Esophagus mucosa (tissue), 1 donor: ENCODE results near the gene NOPCHAP1. TPM values are rescaled to one million over a fixed set of nuclear protein-coding genes. Genes with fewer than 3 reads are reported as not detected.
"Not testable (repeated sequence)": the region's sequence is repeated elsewhere in the genome, so short reads cannot be mapped to it uniquely, and the experiment has no call there.

Experiments
- ATAC-seq: fragments of 200-7000 bp; cut with Tn5 transposase; one replicate; pipeline ENCODE4 v1.9.1; 2020
- total RNA-seq: library from RNA; stranded (reverse); gene quantifications from one replicate; pipeline ENCODE4 v1.2.4, GENCODE V29; 2023
- donor health status: DM: yes; HTN: yes; CAD: no.

NOPCHAP1 gene, protein sequence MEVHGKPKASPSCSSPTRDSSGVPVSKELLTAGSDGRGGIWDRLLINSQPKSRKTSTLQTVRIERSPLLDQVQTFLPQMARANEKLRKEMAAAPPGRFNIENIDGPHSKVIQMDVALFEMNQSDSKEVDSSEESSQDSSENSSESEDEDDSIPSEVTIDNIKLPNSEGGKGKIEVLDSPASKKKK
- total RNA-seq = 16.0 TPM

DNA sequence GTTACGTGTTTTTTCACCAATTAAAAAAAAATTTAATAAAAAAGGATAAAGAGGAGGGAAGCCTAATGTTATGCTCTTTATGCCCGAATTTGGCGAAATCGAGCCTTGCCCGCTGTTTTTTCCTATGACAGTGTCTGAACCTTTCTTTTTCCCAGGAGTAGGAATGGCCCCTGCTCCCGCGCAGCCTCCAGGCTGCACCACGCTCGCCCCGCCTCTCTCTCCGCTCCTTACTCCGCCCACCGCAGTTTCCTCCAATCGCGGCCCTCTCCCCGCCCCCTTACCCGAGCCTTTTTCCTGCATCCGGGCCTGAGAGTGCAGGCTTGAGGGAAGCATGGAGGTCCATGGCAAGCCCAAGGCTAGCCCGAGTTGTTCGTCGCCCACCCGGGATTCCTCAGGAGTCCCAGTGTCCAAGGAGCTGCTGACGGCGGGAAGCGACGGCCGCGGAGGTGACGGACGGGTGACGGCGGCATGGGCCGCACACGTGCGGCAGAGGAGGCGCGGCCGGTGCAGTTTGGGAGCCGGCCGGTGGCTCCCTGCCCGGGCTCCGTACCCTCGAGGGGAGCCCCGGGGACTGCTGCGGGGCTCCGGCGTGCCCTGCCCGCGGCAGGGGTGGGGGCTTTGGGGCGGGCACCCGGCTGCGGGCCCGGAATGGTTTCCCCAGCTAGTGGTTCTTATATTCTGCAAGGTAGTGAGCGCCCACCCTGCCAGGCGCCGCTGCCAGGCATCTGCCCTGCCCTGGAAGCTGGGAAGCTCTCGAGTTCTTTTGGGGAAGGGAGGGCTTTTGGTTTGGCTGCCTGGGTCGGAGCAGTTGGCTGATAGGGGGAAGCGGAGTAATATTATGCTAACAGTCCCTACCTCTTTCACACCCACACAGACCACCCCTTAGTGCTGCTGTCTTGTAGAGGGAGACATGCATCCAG, at the start of gene NOPCHAP1:
Gene NOPCHAP1 (plus strand): TSS at position 295 of the 920 bp plus-strand sequence. CDS start 37 bp downstream, at position 332.
- ATAC-seq = peak; percentile 99

DNA sequence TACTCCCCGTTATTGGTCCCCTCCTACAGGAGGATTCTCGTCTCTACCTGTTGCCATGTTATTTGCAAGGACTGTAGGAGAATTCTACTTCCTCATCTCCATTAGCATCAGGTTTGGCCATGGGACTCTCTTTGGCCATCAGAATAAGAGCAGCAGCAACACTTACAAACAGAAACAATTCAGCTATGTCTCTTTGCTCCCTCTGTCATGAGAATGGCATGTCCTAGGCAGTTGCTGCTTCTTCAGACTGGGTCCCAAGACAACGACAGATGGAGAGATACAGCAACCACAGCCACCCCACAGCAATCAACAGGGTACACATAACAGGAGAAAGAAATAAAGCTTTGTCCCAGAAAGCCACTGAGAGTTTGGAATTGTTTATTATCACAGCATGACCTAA, 47.7 kb upstream of the NOPCHAP1 start:
- ATAC-seq = no peak

DNA sequence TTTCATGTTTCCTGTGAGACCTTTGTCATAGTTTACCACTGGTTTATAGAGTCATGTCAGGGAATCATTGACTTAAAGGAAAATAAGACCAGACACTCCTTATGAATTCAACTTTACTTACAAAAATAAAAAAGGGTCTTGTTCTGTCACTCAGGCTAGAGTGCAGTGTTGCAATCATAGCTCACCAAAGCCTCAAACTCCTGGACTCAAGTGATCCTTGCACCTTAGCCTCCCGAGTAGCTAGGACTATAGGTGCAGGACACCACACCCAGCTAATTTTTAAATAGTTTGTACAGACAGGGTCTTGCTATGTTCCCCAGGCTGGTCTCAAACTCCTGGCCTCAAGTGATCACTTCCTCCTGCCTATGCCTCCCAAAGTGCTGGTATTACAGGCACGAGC, 47.0 kb upstream of the NOPCHAP1 start:
- no peak for ATAC-seq

DNA sequence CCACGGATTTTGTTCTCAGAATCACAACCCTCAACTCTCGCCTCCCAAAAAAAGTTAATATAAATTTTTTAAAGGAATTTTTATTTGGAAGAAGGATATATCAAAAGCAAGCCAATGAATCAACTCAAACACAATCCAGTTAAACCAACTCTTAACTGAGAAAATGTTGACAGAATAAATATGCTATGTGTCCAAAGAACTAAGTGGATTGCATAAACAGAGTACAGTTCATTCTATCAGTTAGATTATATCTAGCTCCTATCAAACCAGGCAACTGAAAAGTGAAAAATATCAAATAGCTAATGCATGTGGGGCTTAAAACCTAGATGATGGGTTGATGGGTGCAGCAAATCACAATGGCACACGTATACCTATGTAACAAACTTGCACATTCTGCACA, 44.7 kb upstream of the NOPCHAP1 start:
- ATAC-seq = no peak

DNA sequence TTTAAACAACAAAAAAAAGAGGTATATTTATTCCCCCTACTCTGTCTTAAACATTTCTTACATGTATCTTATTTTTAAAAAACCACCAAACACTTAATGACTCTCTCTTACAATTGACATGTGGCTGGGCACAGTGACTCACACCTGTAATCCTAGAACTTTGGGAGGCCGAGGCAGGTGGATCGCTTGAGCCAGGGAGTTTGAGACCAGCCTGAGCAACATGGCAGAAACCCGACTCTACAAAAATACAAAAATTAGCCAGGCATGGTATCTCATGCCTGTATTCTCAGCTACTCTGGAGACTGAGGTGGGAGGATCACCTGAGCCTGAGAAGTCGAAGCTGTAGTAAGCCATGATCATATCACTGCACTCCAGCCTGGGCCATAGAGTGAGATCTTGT, 44.0 kb upstream of the NOPCHAP1 start:
- no peak for ATAC-seq

DNA sequence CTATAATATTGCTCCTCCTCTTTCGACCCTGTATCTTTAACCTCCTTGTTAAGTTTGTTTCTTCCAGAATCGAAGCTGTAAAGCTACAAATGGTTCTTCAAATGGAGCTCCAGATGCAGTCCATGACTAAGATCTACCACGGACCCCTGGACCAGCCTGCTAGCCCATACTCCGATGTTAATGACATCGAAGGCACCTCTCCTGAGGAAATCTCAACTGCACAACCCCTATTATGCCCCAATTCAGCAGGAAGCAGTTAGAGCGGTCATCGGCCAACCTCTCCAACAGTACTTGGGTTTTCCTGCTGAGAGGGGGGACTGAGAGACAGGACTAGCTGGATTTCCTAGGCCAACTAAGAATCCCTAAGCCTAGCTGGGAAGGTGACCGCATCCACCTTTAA, 42.7 kb upstream of the NOPCHAP1 start:
- not testable (repeated sequence) for ATAC-seq

DNA sequence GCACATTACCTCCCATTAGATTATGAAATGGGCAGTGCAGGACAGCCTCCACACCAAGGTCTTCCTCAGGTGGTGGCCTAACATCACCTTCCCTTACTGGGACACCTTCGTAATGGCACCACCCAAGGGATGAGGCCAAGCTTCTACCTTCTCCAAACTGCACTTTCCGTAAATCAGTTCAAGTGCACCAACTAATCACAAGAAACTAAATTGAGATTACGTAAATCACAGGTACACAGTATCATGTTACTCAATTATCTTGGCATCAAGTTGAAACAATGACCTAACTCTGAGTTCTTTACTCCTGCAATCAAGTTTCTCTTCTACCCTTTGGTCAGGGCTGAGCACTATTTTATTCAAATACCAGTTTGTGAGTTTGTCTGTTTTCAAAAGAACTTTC, 41.9 kb upstream of the NOPCHAP1 start:
- no peak for ATAC-seq

DNA sequence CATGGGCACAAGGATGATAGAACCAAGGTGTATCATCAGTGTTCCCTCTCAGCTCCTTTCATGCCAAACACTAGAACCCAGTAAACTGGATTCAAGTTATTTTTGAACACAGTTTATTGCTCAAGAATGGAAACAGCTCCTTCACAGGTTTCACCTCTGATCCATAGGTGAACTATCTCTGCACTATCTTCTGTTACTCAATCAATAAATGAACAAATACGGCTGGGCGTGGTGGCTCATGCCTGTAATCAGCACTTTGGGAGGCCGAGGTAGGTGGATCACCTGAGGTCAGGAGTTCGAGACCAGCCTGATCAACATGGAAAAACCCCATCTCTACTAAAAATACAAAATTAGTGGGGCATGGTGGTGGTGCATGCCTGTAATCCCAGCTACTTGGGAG, 37.4 kb upstream of the NOPCHAP1 start:
- not testable (repeated sequence) for ATAC-seq

DNA sequence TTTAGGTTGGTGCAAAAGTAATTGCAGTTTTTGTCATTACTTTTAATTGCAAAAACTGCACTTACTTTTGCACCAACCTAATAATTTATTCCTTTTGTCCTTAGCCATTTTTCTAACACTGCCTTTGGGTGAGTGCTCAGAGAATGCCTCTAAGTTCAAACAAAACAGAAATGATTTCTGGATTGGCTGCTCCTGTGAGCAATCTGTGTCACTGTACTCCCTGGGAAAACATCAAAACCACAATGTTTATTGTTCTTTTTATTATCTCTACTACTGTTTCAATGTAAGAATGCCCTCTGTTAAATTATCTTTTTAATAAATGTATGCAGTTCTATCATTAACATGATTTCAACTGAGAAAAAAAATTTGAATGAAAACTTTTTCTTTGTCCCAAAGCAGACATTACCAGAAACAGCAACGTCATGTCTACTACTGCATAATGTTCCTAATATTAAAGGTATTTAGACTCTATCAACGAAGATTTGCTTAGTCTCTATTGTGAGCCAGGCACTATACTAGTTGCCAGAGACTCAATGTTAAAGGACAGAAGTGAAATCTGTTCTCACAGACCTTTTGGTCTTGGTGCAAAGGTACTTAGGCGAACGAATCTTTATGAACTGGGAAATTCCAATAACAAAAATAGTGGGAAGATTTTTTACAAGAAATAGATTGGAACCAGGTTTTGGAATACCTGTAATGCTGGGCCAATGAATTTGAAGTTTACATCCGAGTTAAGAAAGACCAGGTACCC, 34.2 kb upstream of the NOPCHAP1 start:
- no peak for ATAC-seq

DNA sequence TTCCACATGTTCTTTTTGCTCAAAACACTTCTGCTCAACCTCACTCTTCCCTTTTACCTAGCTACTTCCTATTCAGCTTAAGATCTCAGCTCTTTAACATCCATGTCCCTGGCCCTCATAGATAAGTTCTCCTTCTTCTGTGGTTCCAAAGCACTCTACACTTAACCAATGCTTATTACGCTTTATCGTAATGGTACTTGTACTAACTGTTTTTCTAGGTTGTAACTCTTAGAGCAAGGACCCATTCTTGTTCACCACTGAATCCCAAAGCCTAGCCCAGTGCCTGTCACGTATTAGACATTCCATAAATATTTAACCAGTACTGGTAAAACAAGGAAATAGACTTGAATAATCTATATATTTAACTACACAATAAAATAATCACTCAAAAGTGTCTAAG, 33.3 kb upstream of the NOPCHAP1 start:
- ATAC-seq = no peak

DNA sequence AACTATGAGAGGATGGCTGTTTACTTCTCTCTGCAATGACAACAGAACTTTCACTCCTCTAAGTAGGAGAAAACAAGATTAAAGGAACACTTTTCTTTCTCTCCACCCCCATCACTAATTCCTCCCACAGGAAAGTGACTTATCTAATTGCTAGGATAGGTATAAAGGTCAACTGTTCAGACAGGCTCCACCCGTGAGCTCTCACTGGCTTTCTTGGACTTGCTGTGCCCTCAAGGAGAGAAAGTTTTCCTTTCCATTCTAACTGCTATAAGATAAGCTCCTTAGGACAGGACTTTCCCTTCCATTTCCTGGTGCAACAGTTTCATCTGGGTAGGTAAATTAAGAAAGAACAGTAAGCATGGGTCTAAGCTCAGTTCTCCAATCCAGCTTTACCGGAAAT, 32.8 kb upstream of the NOPCHAP1 start:
- ATAC-seq = no peak

DNA sequence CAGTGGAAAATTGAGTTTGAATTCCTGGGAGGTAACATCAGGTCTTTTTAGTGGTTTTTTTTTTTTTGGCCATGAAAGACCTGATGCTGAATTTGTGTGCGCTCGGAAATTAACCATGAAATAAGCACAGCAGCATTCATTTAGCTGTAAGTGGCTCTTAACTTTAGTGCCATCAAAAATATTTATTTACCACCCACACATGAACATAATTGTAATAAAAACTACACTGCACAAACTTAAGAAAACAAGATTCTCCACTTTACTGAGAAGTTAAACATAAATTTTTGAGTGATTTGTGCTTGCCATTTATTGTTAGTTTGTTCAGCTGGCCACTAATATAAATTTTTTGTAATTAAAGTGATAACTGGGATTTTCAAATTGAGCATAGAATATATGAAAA, 30.4 kb upstream of the NOPCHAP1 start:
- no peak for ATAC-seq

DNA sequence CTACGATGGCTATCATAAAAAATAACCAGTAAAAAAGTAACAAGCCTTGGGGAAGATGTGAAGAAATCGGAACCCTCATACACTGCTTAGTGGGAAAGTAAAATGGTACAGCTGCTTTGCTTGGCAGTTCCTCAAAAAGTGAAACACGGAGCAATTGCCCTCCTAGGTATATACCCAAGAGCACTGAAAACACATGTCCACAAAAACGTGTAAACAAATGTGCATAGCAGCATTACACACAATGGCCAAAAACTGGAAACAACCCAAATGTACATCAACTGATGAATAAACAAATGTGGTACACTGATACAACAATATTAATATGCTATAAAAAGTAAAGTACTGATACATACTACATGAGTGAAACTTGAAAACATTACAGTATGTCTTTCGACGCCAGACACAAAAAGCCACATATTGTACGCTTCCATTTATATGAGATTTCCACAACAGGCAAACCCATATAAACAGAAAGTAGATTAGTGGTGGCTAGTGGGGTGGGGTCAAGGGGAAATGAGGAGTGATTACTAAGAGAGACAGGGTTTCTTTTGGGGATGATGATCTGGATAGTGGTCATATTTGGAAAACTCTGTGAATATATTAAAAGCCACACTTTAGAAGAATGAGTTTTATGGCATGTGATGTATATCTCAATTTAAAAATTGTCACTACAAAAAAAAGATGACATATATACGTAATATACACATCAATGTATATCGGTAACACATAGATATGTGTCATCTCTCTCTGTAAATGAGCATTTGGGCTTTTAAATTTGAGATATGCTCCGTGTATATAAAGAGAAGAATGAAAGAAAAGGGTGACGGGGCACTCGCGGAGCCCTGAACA, 29.0 kb upstream of the NOPCHAP1 start:
- no peak for ATAC-seq

DNA sequence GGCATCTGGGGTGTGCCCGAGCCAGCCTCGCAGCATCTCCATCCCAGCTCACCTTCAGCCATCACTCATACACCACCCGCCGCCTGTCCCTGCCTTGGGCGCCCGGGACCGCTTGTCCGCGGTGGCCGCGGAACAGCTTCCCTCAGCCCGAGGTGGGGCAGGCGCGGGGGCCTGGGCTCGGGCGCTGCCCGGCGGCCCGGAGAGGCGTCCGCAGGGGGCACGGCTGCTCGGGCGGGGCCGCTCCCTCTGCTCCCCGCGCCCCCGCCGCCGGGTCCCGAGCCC, 28.5 kb upstream of the NOPCHAP1 start:
- ATAC-seq = peak; percentile 17

DNA sequence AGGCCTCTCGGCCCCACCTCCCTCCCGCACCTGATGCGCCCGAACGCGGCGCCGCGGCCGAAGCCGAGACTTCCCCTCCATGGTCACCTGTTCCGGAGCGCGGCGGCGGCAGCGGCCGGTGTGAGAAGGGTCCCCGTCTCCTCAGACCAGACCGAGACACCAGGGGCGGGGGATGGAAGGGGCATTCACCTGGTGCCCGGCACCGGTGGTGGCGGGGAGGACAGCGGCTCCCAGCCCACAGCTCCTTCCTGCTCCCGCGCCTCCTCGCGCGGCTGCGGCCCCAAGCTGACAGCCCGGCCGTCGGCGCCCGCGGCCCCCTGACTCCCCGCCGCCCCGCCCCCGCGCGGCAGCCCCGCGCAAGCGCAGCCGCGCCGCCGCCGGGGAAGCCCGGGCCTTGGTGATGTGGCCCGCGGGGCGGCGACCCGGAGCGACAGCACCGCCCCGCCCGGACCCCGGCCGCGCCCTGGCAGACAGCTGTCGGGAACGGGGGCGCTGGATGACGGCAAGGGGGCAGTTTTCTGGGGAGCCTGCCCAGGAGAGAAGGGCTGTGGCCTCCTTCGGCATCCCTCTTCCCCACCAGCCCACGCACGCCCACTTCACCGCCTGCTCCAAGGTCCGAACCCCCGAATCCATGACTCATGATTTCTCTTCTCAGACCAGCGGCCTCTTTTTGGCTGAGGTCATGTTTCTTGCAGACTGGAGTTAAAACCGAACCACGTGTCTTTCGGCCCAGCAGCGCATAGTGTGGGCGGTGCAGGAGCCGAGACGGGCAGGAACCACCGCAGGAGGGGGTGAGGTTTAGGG, 27.9 kb upstream of the NOPCHAP1 start, which contains the start of gene SLC41A2:
Gene SLC41A2 (minus strand): TSS at position 290 of the 804 bp plus-strand sequence. CDS start 29,763 bp downstream, outside the sequence.
- peak; percentile 95 for ATAC-seq

DNA sequence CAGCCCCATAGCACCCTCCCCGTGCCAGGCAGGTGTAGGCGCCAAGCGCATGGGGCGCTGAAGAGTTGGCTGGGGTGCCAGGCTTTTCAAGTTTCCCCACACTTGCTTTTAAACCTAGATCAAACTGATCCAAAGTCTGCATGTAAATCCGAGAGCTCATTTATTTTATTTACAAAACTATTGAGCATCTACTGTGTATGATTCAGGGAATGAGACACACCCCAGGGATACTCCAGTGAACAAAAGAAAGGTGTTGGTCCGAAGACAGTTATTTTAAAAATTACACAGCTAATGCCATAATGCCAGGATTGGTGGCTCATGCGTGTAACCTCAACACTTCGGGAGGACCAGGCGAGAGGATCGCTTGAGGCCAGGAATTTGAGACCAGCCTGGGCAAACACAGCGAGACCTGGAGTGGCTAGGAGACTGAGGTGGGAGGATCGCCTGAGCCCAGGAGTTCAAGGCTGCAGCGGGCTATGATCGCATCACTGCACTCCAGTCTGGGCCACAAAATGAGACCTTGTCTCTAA, 27.2 kb upstream of the NOPCHAP1 start:
- ATAC-seq = no peak

DNA sequence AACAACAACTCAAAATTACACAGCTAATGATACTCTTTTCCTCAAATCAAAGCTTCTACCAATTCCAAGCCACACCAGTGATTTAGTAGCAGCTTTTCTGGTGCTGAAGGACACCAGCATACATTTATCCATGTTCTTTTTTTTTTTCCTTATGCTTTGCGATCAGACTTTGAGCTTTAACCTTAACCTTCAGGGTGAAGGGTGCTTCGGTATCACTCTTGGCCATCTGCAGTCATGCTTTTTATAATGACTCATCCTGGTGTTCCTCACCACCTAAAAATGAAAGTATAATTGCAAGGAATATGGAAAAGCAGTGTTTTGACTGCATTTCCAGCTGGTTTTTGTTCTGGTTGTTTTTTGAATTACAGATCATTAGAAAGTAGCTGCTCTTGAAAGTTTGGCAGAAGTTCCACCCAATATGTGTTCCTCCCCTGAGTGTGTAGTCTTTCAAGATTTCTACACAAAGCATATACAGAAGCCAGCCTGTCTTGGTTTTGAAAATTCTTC, 26.7 kb upstream of the NOPCHAP1 start:
- ATAC-seq = no peak

DNA sequence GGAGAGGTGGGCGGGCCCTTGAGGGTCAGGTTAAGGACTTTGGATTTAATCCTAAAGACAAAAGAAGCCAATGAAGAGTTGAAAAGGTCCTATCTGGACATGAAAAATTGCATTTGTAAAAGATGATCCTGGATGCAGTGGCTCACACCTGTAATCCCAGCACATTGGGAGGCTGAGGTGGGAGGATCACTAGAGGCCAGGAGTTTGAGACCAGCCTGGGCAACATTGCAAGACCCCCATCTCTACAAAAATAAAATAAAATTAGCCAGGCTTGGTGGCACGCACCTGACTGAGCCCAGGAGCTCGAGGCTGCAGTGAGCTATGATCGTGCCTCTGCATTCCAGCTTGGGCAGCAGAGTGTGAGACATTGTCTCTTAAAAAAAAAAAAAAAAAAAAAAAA, 25.7 kb upstream of the NOPCHAP1 start:
- ATAC-seq = no peak

DNA sequence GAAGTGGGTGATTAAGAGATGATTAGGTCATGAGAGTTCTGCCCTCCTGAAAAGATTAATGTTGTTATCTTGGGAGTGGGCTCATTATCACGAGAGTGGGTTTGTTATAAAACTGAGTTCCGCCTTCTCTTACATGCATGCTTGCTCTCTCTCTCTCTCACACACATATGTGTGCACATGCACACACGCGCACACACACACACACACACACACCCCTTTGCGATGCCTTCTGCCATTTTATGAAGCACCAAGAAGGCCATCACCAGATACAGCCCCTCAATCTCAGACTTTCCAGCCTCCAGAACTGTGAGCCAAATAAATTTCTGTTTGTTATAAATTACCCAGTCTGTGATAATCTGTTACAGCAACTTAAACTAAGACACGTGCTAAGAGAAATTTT, 22.4 kb upstream of the NOPCHAP1 start:
- no peak for ATAC-seq

DNA sequence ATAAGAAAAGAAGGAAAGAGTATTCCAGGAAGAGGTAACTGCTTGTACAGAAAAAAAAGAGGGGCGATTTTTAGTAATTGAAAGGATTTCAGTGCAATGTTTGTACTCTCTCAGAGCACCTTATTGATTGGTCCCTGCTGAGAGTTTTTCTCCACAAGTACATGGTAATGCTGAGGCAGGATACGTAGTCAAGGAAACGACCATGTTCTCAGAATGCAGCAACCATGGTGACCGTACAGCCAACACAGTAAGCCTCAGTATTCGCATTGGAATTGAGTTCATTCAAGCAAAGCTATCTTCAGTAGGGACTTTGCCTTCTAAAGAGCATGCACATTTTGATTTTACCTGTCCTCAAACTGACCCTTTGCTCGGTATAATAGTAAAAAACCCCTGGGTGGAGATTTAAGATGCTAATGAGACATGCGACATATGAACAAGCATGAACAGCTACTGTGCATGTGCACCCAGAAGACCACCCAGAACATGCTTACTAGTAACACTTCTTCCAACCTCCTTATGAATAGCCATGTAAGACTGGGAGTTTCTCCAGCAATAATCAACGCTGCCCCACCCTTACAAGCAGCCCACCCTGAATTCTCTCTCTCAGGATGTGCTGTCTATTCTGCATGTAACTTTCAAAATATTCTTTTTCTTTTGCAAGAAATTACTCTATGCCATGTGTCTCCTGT, 21.8 kb upstream of the NOPCHAP1 start:
- no peak for ATAC-seq

DNA sequence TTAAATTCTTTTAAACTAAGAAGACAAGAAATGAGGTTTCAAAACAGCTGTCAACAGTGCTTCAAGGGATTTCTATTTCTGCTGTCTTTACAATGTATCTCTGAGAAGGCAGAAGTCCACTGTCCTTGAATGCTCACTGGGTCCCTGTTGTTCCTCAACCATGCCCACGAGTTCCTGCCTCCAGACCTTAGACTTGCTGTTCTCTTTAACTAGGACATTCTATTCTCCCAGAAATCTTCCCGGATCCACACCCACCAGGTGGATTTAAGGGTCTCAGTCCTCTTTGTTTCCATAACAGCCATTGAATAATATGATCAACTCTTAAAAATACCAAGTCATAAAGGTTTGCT, 21.3 kb upstream of the NOPCHAP1 start:
- ATAC-seq = no peak
